Pancreas (tissue), 10 donors: ENCODE results near the gene ALG2. TPM values are rescaled to one million over a fixed set of nuclear protein-coding genes. Genes with fewer than 3 reads are reported as not detected.

Experiments used
- ATAC-seq, 4 donors: fragments of 200-7000 bp; cut with Tn5 transposase; one replicate each; pipeline versions ENCODE4 v1.8.0 to v1.9.1; 2020; ENCODE audit warnings: mild to moderate bottlenecking in 4 of 4, moderate library complexity in 4 of 4
- DNase-seq, 6 donors: peaks; one replicate each; pipeline ENCODE4 v3.0.0-alpha.2; 2020
- FAIRE-seq: peaks from 2 replicates; lab custom pipeline; 2012; peaks lifted over from hg19 to GRCh38; lab: Jason Lieb, UNC
- H3K27ac ChIP-seq, 4 donors: fragments of 200-600 bp; sonication (generic); 1 replicate in 3 of 4; 2 replicates in 1 of 4; pipeline versions ENCODE4 v1.5.0 to v1.8.0; 2020
- H3K27me3 ChIP-seq, 4 donors: fragments of 200-600 bp; one replicate each; pipeline ENCODE4 v1.8.0; 2021
- H3K36me3 ChIP-seq, 3 donors: fragments of 200-600 bp; sonication (generic) in 1 of 3; one replicate each; pipeline versions ENCODE4 v1.5.0 to v1.8.0; 2020 to 2021
- H3K4me1 ChIP-seq, 3 donors: fragments of 200-600 bp; one replicate each; pipeline ENCODE4 v1.8.0; 2021
- H3K4me3 ChIP-seq, 4 donors: fragments of 200-600 bp; sonication (generic) in 2 of 4; one replicate each; pipeline versions ENCODE4 v1.5.0 to v1.8.0; 2020 to 2021
- H3K9me3 ChIP-seq, 4 donors: fragments of 200-600 bp; one replicate each; pipeline ENCODE4 v1.8.0; 2021
- WGBS, 2 donors: extraction: QIAGEN DNeasy Blood & Tissue Kit; methylation state at CpG; one replicate each; pipeline ENCODE4 v1.1.7; 2013; 5-methylcytosine and 5-hydroxymethylcytosine counted together
- intact Hi-C, 3 donors: fragments of 100-400 bp; cut with DNase I; formaldehyde crosslinking; loops; one replicate each; pipeline versions ENCODE4 v1.11.1 to v1.14.2; 2022
- polyA plus RNA-seq, 2 donors: library from polyadenylated mRNA; stranded (reverse); fragments of 200-250 nt; gene quantifications; one replicate each; pipeline ENCODE4 v1.2.3, GENCODE V29; 2013
- total RNA-seq, 6 donors: library from RNA; stranded (reverse); fragmentation: NEBNext Ultra II Directional in 4 of 6; extraction: Animal tissue kit (Norgen Biotek cat#: 25700) in 4 of 6; gene quantifications; one replicate each; pipeline versions ENCODE4 v1.2.1 to v1.2.4, GENCODE V29; 2021 to 2023
- TF ChIP-seq, protein P1 (sequence below), 4 donors: fragments of 200-600 bp; sonication (generic) in 3 of 4; IDR thresholded peaks; one replicate each; pipeline versions ENCODE4 v1.5.0 to v1.8.0; 2021; ENCODE audit warnings: antibody characterized with exemption in 4 of 4
- donor health status: healthy with polysubstance abuse.
- donor health status: DM: no; HTN: no; CAD: no; lungs with moderate emphysema.
- donor health status: DM: no; HTN: no; CAD: no.
- donor health status: control.
- donor health status: control.
- donor health status: Bipolar disorder and iron deficiency.
- donor health status: DM: yes; HTN: yes; CAD: no.
- donor health status: DM: no; HTN: no; CAD: no.
- donor health status: DM: no; HTN: no; CAD: no.
- donor health status: DM: yes; HTN: yes; CAD: no.

ALG2 gene
- total and polyA plus RNA-seq, 8 donors, result 17.9 to 35.6 (median 28.0) TPM

GRCh38 chr9:99224445-99224844, 2.7 kb upstream of the ALG2 start:
- WGBS, 2 donors, result 40 to 43% methylated on average over 2 of the region's 2 CpGs
- no peak overlapping the region for H3K27ac ChIP-seq
- no peak for ATAC-seq
- TF ChIP-seq, protein P1, sequence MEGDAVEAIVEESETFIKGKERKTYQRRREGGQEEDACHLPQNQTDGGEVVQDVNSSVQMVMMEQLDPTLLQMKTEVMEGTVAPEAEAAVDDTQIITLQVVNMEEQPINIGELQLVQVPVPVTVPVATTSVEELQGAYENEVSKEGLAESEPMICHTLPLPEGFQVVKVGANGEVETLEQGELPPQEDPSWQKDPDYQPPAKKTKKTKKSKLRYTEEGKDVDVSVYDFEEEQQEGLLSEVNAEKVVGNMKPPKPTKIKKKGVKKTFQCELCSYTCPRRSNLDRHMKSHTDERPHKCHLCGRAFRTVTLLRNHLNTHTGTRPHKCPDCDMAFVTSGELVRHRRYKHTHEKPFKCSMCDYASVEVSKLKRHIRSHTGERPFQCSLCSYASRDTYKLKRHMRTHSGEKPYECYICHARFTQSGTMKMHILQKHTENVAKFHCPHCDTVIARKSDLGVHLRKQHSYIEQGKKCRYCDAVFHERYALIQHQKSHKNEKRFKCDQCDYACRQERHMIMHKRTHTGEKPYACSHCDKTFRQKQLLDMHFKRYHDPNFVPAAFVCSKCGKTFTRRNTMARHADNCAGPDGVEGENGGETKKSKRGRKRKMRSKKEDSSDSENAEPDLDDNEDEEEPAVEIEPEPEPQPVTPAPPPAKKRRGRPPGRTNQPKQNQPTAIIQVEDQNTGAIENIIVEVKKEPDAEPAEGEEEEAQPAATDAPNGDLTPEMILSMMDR (IDR thresholded peaks at IDR 0.05), result no peak
- H3K4me3 ChIP-seq, result peak overlapping the region in 3 of 4 donors; percentile 7 to 89 (median 89)
- peaks cover 0 to 16% (median 3%) of the 10 kb centered on the region in 3 donors for H3K36me3 ChIP-seq
- H3K4me1 ChIP-seq, result peaks cover 0 to 38% (median 10%) of the 10 kb centered on the region in 3 donors
- no peak for DNase-seq
- no peak for FAIRE-seq
- no peaks in the 10 kb centered on the region for H3K9me3 ChIP-seq
- H3K27me3 ChIP-seq, result no peaks in the 10 kb centered on the region
- intact Hi-C loops, result no loop called here

- 3% methylated on average over 30 of the region's 30 CpGs for WGBS, 2 donors
- Histone ChIP-seq H3K27me3 (no peaks in the 10 kb centered on the region), H3K4me3 (peak overlapping the region; percentile 89 to 93 (median 90)), H3K27ac (peak overlapping the region; percentile 94 to 98 (median 95)), H3K9me3 (no peaks in the 10 kb centered on the region), H3K36me3 (peaks cover 0 to 3% (median 0%) of the 10 kb centered on the region in 3 donors), H3K4me1 (peaks cover under 1 to 46% (median 16%) of the 10 kb centered on the region in 3 donors)
- TF ChIP-seq, protein P1 (IDR thresholded peaks at IDR 0.05), result no peak
- intact Hi-C loops, result no loop called here
- DNase-seq, result peak in 1 of 6 donors; percentile 63
- no peak for FAIRE-seq
- peak; percentile 15 to 37 (median 27) for ATAC-seq
Measured at GRCh38 chr9:99222416-99223270, 901 bp upstream of the ALG2 start.

GRCh38 chr9:99221266-99221620, 499 bp downstream of the ALG2 start:
- no peaks in the 10 kb centered on the region for H3K27me3 ChIP-seq
- intact Hi-C loops, result no loop called here
- 0% methylated on average over 25 of the region's 25 CpGs for WGBS, 2 donors
- FAIRE-seq (no peak), ATAC-seq (peak in 2 of 4 donors; percentile 3 to 6), DNase-seq (no peak)
- peak overlapping the region; percentile 94 to 98 (median 95) for H3K27ac ChIP-seq
- TF ChIP-seq, protein P1 (IDR thresholded peaks at IDR 0.05), result no peak
- H3K4me3 ChIP-seq, result peak overlapping the region; percentile 89 to 93 (median 90)
- H3K36me3 ChIP-seq, result peaks cover 0 to 9% (median 0%) of the 10 kb centered on the region in 3 donors
- H3K9me3 ChIP-seq, result no peaks in the 10 kb centered on the region
- H3K4me1 ChIP-seq, result peaks cover 6 to 46% (median 16%) of the 10 kb centered on the region in 3 donors

GRCh38 chr9:99220011-99220410, 1.7 kb downstream of the ALG2 start:
- intact Hi-C loops, result no loop called here
- FAIRE-seq, result no peak
- H3K36me3 ChIP-seq, result peaks cover 0 to 9% (median 0%) of the 10 kb centered on the region in 3 donors
- TF ChIP-seq, protein P1 (IDR thresholded peaks at IDR 0.05), result no peak
- ATAC-seq, result no peak
- DNase-seq, result no peak
- H3K4me1 ChIP-seq, result peaks cover 6 to 34% (median 16%) of the 10 kb centered on the region in 3 donors
- H3K27me3 ChIP-seq, result no peaks in the 10 kb centered on the region
- H3K4me3 ChIP-seq, result peak overlapping the region in 2 of 4 donors; percentile 89
- no peak overlapping the region for H3K27ac ChIP-seq
- H3K9me3 ChIP-seq, result no peaks in the 10 kb centered on the region
- 43 to 49% methylated on average over 4 of the region's 4 CpGs for WGBS, 2 donors
